ENCODE data around the gene LRRFIP1. TPM values are rescaled to one million over a fixed set of nuclear protein-coding genes. Genes with fewer than 3 reads are reported as not detected.

LRRFIP1 gene
- polyA plus RNA-seq, 1 of the 3 experiments (the other 2 are of a cell fraction): 47.3 TPM

- Histone ChIP-seq H3K27ac (ENCODE audit: low read depth in 2 of 2, low read length in 1 of 2) (peak overlapping the region; percentile 56 to 95), H4K20me1 (ENCODE audit: insufficient read depth) (peaks cover 77% of the 10 kb centered on the region), H3K27me3 (ENCODE audit: insufficient read depth) (no peaks in the 10 kb centered on the region), H3K4me3 (ENCODE audit: low read depth in 2 of 2, low read length in 1 of 2) (no peak overlapping the region), H3F3A (replicated peaks; ENCODE audit: insufficient read depth) (peaks cover 27% of the 10 kb centered on the region), H3K4me1 (ENCODE audit: control insufficient read depth in 1 of 2, insufficient read depth in 2 of 2, low read depth in 1 of 2, low read length in 1 of 2) (peaks cover 45 to 53% of the 10 kb centered on the region in 2 experiments), H2AFZ (ENCODE audit: low read depth) (no peak overlapping the region), H3K36me3 (replicated peaks in 1 of 2; ENCODE audit: control insufficient read depth in 1 of 2, insufficient read depth in 2 of 2, low read length in 1 of 2) (peaks cover 8 to 13% of the 10 kb centered on the region in 2 experiments), H3K9me2 (no peaks in the 10 kb centered on the region), H3K79me2 (ENCODE audit: insufficient read depth) (peaks cover 100% of the 10 kb centered on the region), H3K9ac (peak overlapping the region; percentile 70), H3K9me3 (no peaks in the 10 kb centered on the region), H3K4me2 (peak overlapping the region; percentile 80)
- TF ChIP-seq EP300 (IDR thresholded peaks at IDR 0.05; ENCODE audit: borderline replicate concordance in 1 of 2, low read depth in 1 of 2, low read length in 1 of 2) (peak in 1 of 2 experiments; percentile 44; a peak in 1 of 4 replicates), TCF12 (IDR thresholded peaks at IDR 0.05) (peak; percentile 57; the same call in 1 of the 2 replicates), MAX (IDR thresholded peaks at IDR 0.05; ENCODE audit: low read depth) (peak; percentile 70; the same call in 1 of the 2 replicates), USF1 (IDR thresholded peaks at IDR 0.05; ENCODE audit: borderline replicate concordance, low read depth) (0 out of 2 replicates have a peak, but pooled peaks have one; percentile 16), SMC3 (IDR thresholded peaks at IDR 0.05; ENCODE audit: low read depth, low read length) (no peak), GABPA (IDR thresholded peaks at IDR 0.05; ENCODE audit: low read depth) (0 out of 2 replicates have a peak, but pooled peaks have one; percentile 37), CHD2 (IDR thresholded peaks at IDR 0.05; ENCODE audit: low read length, partially characterized antibody) (no peak), FOSL2 (IDR thresholded peaks at IDR 0.05; ENCODE audit: borderline replicate concordance, low read depth) (peak; percentile 81), JUND (IDR thresholded peaks at IDR 0.05) (peak; percentile 67), NFIC (IDR thresholded peaks at IDR 0.05; ENCODE audit: borderline replicate concordance) (peak; percentile 29; the same call in 1 of the 2 replicates), MEF2A (IDR thresholded peaks at IDR 0.05; ENCODE audit: borderline replicate concordance, low read depth) (no peak), ELF1 (IDR thresholded peaks at IDR 0.05) (peak; percentile 76; the same call in 1 of the 2 replicates), SIN3A (IDR thresholded peaks at IDR 0.05; ENCODE audit: borderline replicate concordance, low read depth, low read length) (no peak)
- TF ChIP-seq, protein P1, sequence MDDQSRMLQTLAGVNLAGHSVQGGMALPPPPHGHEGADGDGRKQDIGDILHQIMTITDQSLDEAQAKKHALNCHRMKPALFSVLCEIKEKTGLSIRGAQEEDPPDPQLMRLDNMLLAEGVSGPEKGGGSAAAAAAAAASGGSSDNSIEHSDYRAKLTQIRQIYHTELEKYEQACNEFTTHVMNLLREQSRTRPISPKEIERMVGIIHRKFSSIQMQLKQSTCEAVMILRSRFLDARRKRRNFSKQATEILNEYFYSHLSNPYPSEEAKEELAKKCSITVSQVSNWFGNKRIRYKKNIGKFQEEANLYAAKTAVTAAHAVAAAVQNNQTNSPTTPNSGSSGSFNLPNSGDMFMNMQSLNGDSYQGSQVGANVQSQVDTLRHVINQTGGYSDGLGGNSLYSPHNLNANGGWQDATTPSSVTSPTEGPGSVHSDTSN (IDR thresholded peaks at IDR 0.05): peak; percentile 65
- CTCF ChIA-PET: interaction anchor here (0.7 to 4.6 kb wide), 5 partner anchors 8 to 40 kb away, joined by 3 to 22 read pairs (median 3); no protein-coding TSS in a partner anchor
- POLR2A ChIA-PET: no interaction called here
- WGBS (ENCODE audit: low lambda C conversion rate): 78% methylated on average over 13 of the region's 15 CpGs
- no peak for DNase-seq
These were observed 77.4 kb downstream of the LRRFIP1 start for GRCh38 chr2:237704501-237705434.

DNA sequence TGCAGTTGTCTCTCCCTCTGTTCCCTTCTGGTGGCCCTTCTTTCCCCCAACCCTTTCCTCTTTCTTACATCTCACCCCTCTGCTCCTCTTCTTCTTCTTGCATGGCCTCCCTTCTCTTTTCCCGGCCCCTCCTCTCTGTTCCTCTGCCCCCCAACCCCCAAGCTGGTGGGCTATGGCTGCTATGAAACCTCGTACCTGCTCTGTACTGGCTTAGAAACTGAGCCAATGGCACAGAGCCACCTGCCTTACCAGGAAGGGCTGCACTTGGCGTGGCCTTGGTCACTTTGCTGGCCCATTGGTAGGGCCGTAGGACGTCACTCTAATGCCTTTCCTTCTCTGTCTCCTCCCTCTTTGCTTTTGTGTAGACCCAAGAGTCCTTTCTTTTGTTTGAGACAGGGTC is 78.9 kb downstream of the LRRFIP1 start:
- H3K4me3 ChIP-seq (ENCODE audit: low read depth in 2 of 2, low read length in 1 of 2): no peak overlapping the region
- POLR2A ChIA-PET: no interaction called here
- WGBS (ENCODE audit: low lambda C conversion rate): 99% methylated on average over 5 of the region's 5 CpGs

More for the DNA sequence above, 78.9 kb downstream of the LRRFIP1 start:
- Histone ChIP-seq H3K4me1 (ENCODE audit: control insufficient read depth in 1 of 2, insufficient read depth in 2 of 2, low read depth in 1 of 2, low read length in 1 of 2) (peaks cover 31 to 38% of the 10 kb centered on the region in 2 experiments), H3K36me3 (replicated peaks in 1 of 2; ENCODE audit: control insufficient read depth in 1 of 2, insufficient read depth in 2 of 2, low read length in 1 of 2) (peaks cover 13 to 18% of the 10 kb centered on the region in 2 experiments), H3K4me2 (no peak overlapping the region), H3K27me3 (ENCODE audit: insufficient read depth) (no peaks in the 10 kb centered on the region), H2AFZ (ENCODE audit: low read depth) (no peak overlapping the region), H3K9ac (no peak overlapping the region), H3F3A (replicated peaks; ENCODE audit: insufficient read depth) (peaks cover 23% of the 10 kb centered on the region), H3K9me3 (no peaks in the 10 kb centered on the region), H3K79me2 (ENCODE audit: insufficient read depth) (peaks cover 100% of the 10 kb centered on the region), H3K27ac (ENCODE audit: low read depth in 2 of 2, low read length in 1 of 2) (no peak overlapping the region), H3K9me2 (no peaks in the 10 kb centered on the region), H4K20me1 (ENCODE audit: insufficient read depth) (peaks cover 74% of the 10 kb centered on the region)
- TF ChIP-seq POLR2AphosphoS5 (IDR thresholded peaks at IDR 0.05; ENCODE audit: low read depth, low read length) (no peak), TEAD4 (IDR thresholded peaks at IDR 0.05; ENCODE audit: borderline replicate concordance, insufficient read depth) (no peak), RFX5 (IDR thresholded peaks at IDR 0.05; ENCODE audit: low read length) (no peak), USF1 (IDR thresholded peaks at IDR 0.05; ENCODE audit: borderline replicate concordance, low read depth) (no peak), MAX (IDR thresholded peaks at IDR 0.05; ENCODE audit: low read depth) (no peak), SMC3 (IDR thresholded peaks at IDR 0.05; ENCODE audit: low read depth, low read length) (no peak)
- DNase-seq: no peak
- CTCF ChIA-PET: interaction anchor here (1.1 to 1.2 kb wide), 2 partner anchors 30 to 39 kb away, joined by 3 read pairs; no protein-coding TSS in a partner anchor

Measured in SK-N-SH (cell line).